Adrenal gland (tissue), 12 donors: ENCODE measurements around the gene UROD. TPM values are rescaled to one million over a fixed set of nuclear protein-coding genes. Genes with fewer than 3 reads are reported as not detected.
A peak's percentile ranks its signal among the peaks of the same experiment; 100 is the strongest.

ENCODE experiments used
- DNase-seq, 7 donors: peaks; one replicate each; pipeline ENCODE4 v3.0.0-alpha.2; 2019 to 2020
- H3K27ac ChIP-seq, 5 donors: fragments of 200-600 bp; sonication (generic) in 4 of 5; 1 replicate in 3 of 5; 2 replicates in 2 of 5; pipeline versions ENCODE4 v1.5.1 to v1.8.0; 2016 to 2020; ENCODE audit warnings: mild to moderate bottlenecking in 1 of 5
- H3K27me3 ChIP-seq: fragments of 200-600 bp; 2 replicates; pipeline ENCODE4 v1.8.0; 2021
- H3K36me3 ChIP-seq, 2 donors: fragments of 200-600 bp; replicated peaks in 1 of 2; 1 replicate in 1 of 2; 2 replicates in 1 of 2; pipeline versions ENCODE4 v1.5.1 to v1.8.0; 2018 to 2022
- H3K4me1 ChIP-seq, 2 donors: fragments of 200-600 bp; replicated peaks in 1 of 2; 1 replicate in 1 of 2; 2 replicates in 1 of 2; pipeline versions ENCODE4 v1.5.1 to v1.8.0; 2018 to 2021
- H3K4me3 ChIP-seq, 4 donors: fragments of 200-600 bp; sonication (generic) in 3 of 4; one replicate each; pipeline ENCODE4 v1.5.1; 2016 to 2018
- H3K9me3 ChIP-seq, 3 donors: fragments of 200-600 bp; sonication (generic) in 1 of 3; replicated peaks in 1 of 3; 1 replicate in 2 of 3; 2 replicates in 1 of 3; pipeline versions ENCODE4 v1.5.1 to v1.8.0; 2016 to 2021
- CTCF ChIP-seq, 6 experiments: fragments of 450-650 bp in 4 of 6; fragments of 200-600 bp in 2 of 6; sonication (generic) in 1 of 6; IDR thresholded peaks; 1 replicate in 5 of 6; 2 replicates in 1 of 6; pipeline versions ENCODE4 v1.5.1 to v1.8.0; 2016 to 2021; ENCODE audit warnings: antibody characterized with exemption in 6 of 6, mild to moderate bottlenecking in 2 of 6, moderate library complexity in 1 of 6
- POLR2A ChIP-seq, 2 donors: fragments of 450-650 bp; IDR thresholded peaks; one replicate each; pipeline ENCODE4 v1.6.1; 2017; ENCODE audit warnings: antibody characterized with exemption in 2 of 2, mild to moderate bottlenecking in 2 of 2, moderate library complexity in 1 of 2
- WGBS, 4 donors: extraction: QIAGEN DNeasy Blood & Tissue Kit in 2 of 4; methylation state at CpG; one replicate each; pipeline versions ENCODE4 v1.1.5 to v1.1.7; 2013 to 2017; 5-methylcytosine and 5-hydroxymethylcytosine counted together
- intact Hi-C, 2 donors: fragments of 100-400 bp; cut with DNase I; formaldehyde crosslinking; loops; one replicate each; pipeline versions ENCODE4 v1.14.1 to v1.15.0; 2022 to 2023
- polyA plus RNA-seq, 3 donors: library from polyadenylated mRNA; stranded (reverse); fragments of 200-250 nt in 2 of 3; fragments of 350-450 nt in 1 of 3; fragmentation: Illumina TruSeq in 1 of 3; extraction: RNeasy Lipid Tissue Mini Kit (QIAGEN cat#74804) in 1 of 3; gene quantifications; one replicate each; pipeline ENCODE4 v1.2.3, GENCODE V29; 2013 to 2014
- total RNA-seq, 9 donors: library from RNA; depleted of rRNA in 4 of 9; stranded (reverse); fragments of >200 nt in 4 of 9; fragments of 120-200 nt in 1 of 9; fragmentation: NEBNext Ultra II Directional in 1 of 9; extraction: Animal tissue kit (Norgen Biotek cat#: 25700) in 1 of 9; gene quantifications; one replicate each; pipeline versions ENCODE4 v1.1.0 to v1.2.4, GENCODE V29; 2013 to 2023
- donor health status: healthy with polysubstance abuse.
- donor health status: Bipolar disorder and iron deficiency.
- donor health status: DM: yes; HTN: yes; CAD: no.
- donor health status: DM: no; HTN: no; CAD: no.
- donor health status: DM: no; HTN: no; CAD: no.
- donor health status: DM: yes; HTN: yes; CAD: no.

UROD gene
- total and polyA plus RNA-seq, 12 donors: 169 to 380 (median 221) TPM

- Histone ChIP-seq H3K27me3 (no peaks in the 10 kb centered on the region), H3K9me3 (no peaks in the 10 kb centered on the region), H3K4me3 (no peak overlapping the region), H3K36me3 (peaks cover 0 to 15% of the 10 kb centered on the region in 2 donors), H3K4me1 (peaks cover 16 to 21% of the 10 kb centered on the region in 2 donors), H3K27ac (no peak overlapping the region)
- DNase-seq: no peak
- intact Hi-C loops: no loop called here
- TF ChIP-seq POLR2A (IDR thresholded peaks at IDR 0.05) (no peak), CTCF (IDR thresholded peaks at IDR 0.05) (no peak)
- WGBS, 4 donors: 83 to 100% (median 92%) methylated on average over 1 of the region's 1 CpG
These were observed 21.3 kb downstream of the UROD start for GRCh38 chr1:45033356-45033755.

DNA sequence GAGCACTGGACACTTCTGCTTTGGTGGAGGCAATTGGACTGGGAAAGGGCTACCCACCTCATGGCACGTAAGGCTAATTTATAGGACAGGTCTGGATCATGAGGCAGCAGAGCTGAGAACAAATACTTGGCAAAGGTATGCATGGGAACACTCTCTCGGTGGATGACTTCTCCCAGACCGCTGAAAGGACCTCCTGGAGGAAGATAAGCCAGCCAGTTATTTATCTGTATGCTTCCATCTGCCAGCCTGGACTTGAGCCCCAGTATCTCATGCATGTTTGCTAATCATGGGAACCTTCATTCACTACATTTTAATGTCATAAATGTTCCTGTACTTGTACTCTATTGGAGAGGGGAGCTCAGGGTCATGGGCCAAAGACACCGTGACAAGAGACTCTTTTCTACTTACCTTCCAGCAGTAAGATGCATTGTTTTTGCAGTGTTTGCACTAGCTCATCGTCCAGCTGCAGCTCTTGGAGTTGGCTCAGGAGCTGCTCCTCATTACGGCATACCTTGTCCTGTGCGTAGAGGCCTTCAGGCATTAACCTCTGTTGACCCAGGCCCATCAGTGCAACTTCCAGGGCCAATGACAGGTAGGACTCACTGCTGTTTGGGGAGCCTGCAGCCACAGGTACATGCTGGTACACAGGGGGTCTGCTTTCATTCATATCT is 23.7 kb downstream of the UROD start:
- peaks cover 24 to 27% of the 10 kb centered on the region in 2 donors for H3K4me1 ChIP-seq
- intact Hi-C loops: no loop called here
- H3K9me3 ChIP-seq: no peaks in the 10 kb centered on the region
- TF ChIP-seq CTCF (IDR thresholded peaks at IDR 0.05) (no peak), POLR2A (IDR thresholded peaks at IDR 0.05) (no peak)
- no peak overlapping the region for H3K27ac ChIP-seq
- 74 to 83% (median 80%) methylated on average over 7 of the region's 7 CpGs for WGBS, 4 donors
- no peaks in the 10 kb centered on the region for H3K27me3 ChIP-seq
- no peak for DNase-seq
- H3K4me3 ChIP-seq: no peak overlapping the region
- H3K36me3 ChIP-seq: peaks cover 0 to 15% of the 10 kb centered on the region in 2 donors

DNA sequence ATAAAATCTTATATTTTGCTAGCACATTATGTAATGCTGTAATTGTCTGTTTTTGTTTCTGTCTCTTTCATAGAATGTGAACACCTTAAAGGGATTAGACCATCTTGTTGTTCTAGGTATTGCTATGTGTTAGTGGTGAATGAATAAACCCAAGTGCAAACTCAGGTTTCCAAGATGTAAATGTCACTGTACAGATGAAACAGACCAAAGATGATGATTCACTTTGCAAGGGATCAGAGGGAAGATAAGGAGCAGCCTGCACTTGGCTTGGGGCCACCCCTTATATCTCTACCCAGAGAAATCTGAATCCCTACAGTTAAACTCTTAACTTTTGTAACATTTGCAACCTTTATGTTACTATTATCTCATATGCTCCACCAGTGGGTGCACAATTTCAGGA is 25.4 kb downstream of the UROD start:
- peaks cover 0 to 15% of the 10 kb centered on the region in 2 donors for H3K36me3 ChIP-seq
- TF ChIP-seq CTCF (IDR thresholded peaks at IDR 0.05) (no peak), POLR2A (IDR thresholded peaks at IDR 0.05) (no peak)
- intact Hi-C loops: no loop called here

GRCh38 chr1:45038240-45038639 is 26.2 kb downstream of the UROD start:
- Histone ChIP-seq H3K36me3 (peaks cover 0 to 19% of the 10 kb centered on the region in 2 donors), H3K4me1 (peaks cover 24 to 27% of the 10 kb centered on the region in 2 donors), H3K27me3 (no peaks in the 10 kb centered on the region), H3K9me3 (no peaks in the 10 kb centered on the region), H3K4me3 (no peak overlapping the region), H3K27ac (peak overlapping the region in 2 of 5 donors; percentile 48 to 56)
- 48 to 76% (median 64%) methylated on average over 2 of the region's 2 CpGs for WGBS, 4 donors
- TF ChIP-seq CTCF (IDR thresholded peaks at IDR 0.05) (no peak), POLR2A (IDR thresholded peaks at IDR 0.05) (no peak)
- intact Hi-C loops: no loop called here
- no peak for DNase-seq

More for the DNA sequence above, 25.4 kb downstream of the UROD start:
- Histone ChIP-seq H3K4me1 (peaks cover 24 to 27% of the 10 kb centered on the region in 2 donors), H3K4me3 (no peak overlapping the region), H3K9me3 (no peaks in the 10 kb centered on the region), H3K27ac (peak overlapping the region in 3 of 5 donors; percentile 38 to 56 (median 48)), H3K27me3 (no peaks in the 10 kb centered on the region)
- DNase-seq: peak in 6 of 7 donors; percentile 54 to 71 (median 63)
